GM21717 (cell line): ENCODE measurements around the gene SCGB2A2.

Experiments
- ATAC-seq: cut with Tn5 transposase; IDR thresholded peaks from one replicate; pipeline ENCODE4 v1.9.1; 2021; ENCODE audit warnings: mild to moderate bottlenecking, moderate library complexity; ENCODE audit not compliant: unreplicated experiment

The SCGB2A2 gene

DNA sequence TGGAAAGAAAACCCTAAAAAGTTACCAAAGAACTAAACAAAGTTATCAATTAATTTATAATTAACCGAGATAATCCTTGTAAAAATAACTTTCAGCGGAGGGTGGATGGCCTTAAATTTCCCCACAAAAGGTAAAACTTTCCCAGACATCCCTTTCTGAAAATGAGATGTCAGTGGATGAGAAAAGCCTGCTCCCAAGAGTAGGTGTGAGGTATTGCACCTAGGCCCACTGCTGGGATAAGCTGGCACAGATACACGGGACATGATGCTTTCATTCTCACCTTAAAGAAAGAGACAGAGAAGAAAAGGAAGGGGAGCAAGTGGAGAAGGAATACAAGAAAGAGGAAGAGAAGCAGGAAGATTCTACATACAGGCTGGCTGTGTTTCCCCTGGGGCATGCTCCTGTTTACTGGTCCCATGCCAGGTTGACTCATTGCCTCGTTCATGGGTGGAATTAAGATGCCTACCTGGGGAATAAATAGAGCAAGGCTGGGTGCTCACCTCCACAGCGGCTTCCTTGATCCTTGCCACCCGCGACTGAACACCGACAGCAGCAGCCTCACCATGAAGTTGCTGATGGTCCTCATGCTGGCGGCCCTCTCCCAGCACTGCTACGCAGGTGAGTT is at the start of gene SCGB2A2:
Gene SCGB2A2 (plus strand): TSS at position 505 of the 625 bp plus-strand sequence. CDS start 59 bp downstream, at position 564.
- no peak for ATAC-seq

DNA sequence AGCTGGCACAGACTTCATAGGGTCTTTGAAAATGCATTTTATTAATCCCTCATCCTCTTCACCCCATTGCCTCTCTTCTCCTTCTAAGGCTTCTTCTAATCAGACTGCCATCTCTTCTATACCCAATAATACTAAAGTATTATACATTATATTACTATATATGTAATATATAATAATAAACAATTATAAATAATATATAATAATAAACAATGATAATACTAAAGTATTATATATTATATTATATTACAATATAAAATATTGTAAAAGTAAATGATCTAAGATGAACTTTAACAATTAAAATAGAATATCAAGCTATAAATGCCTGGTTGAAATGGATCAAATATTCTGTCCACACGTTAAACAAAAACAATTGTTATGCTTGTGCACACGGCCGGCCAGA is 48.5 kb upstream of the SCGB2A2 start:
- no peak for ATAC-seq

DNA sequence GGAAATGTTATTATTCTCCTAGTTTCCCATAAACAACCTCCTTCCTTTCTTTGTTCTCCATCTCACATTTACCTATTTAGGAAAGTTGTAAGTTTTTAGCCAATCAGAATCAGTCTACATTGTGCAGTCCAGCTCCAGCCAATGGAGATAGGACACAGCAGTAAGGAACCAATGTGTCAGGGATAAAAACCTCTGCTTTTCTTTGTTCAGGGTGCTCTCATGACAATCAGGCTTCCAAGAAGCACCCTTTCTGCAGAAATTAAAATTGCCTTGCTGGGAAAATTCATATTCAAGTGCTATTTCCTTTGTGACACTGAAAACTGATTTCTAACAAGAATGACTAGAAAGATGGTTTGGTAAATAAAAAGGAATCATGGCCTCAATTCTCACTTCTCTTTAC is 46.9 kb upstream of the SCGB2A2 start:
- no peak for ATAC-seq

DNA sequence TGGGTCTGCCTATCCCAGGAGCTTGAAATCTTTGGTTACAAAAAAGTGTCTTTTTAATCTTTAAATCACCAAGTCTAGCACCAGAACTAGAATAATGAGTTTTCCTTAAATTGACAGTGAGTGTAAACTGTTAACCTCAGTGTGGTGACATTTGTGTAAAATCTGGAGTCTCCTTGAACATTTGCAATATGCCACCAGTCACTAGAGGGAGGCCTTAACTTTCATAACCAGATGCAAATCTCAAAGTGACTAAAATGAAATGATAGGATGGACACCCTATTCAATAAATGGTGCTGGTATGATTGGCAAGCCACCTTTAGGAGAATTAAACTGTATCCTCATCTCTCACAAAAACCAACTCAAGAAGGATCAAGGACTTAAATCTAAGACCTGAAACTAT is 36.2 kb upstream of the SCGB2A2 start:
- no peak for ATAC-seq

DNA sequence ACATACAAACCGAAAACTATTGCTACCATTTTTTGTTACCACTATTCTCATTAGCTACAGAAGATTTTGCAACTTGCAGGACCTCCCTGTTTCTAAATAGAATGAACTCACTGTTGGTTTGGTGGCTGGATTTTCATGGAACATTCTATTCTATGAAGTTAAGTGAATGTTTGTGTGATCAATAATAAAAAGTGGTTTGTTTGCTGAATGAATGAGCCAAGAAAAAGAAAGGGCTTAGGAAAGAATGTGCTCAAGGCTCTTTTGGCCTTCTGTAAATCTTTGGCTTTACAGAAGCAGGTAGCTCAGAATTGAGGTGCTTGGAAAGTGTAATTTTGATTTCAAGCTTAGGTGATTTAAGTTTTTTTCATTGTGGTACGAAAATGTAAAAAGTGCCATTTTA is 33.8 kb upstream of the SCGB2A2 start:
- ATAC-seq = no peak

DNA sequence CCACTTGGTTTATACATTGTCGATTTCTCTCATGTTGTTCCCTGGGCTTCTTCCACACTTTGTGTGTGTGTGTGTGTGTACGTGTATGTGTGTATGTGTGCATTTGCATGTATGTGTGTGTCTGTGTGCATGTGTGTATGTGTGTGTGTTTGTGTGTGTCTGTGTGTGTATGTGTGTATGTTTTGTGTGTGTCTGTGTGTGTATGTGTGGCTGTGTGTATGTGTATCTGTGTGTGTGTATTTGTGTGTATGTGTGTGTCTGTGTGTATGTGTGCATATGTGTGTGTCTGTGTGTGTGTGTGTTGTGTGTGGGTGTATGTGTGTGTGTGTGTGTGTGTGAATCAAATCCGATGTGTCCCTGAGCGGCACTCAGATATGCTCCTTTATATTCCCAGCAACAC is 32.5 kb upstream of the SCGB2A2 start:
- no peak for ATAC-seq

DNA sequence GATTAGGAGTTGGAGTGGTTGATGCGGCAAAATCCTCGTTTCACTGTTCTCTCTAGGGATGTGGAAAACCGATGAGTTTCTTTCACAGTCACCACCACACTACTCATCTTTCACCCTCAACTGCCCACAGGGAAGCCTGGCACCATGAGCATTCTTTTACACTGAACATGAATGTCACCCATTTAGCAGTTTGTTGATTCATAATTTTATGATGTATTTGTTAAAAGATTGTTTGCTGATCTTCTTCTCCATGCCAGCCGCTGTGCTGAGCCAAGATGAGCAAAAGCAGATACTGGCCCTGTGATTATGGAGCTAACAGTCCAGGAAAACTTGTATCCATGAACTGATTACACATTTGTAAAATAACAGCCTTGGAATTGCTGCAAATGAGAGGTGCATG is 31.8 kb upstream of the SCGB2A2 start:
- ATAC-seq = no peak

DNA sequence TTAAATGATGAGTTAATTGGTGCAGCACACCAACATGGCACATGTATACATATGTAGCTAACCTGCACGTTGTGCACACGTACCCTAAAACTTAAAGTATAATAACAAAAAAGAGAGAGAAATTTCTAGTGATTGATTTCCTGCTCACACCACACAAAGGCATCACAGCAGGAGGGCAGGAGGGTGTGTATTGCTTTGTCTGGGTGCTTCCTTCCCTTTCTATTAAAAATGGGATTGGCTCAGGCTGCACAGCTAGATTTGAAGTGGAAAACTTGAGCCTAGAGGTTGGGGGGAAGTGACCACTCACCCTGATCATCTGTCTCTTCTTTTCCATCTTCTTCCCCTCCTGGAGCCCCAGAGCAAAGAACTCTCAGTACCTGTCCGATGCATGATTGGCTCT is 28.9 kb upstream of the SCGB2A2 start:
- no peak for ATAC-seq

DNA sequence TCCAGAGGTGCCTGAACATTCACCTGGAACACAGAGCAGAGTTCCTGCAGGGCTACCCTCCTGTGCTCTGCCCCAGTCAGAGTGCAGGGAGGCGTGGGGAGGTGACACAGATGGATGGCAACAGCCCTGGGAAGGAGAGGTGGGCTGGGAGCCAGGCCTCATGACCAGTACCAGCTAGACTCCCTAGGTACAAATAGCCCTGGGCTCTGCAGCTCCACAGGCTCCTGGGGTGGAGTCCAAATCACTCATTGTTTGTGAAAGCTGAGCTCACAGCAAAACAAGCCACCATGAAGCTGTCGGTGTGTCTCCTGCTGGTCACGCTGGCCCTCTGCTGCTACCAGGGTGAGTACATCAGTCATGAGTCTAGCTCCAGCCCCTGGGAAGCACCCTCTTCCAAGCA is 27.9 kb upstream of the SCGB2A2 start, which contains the start of gene SCGB1D2:
Gene SCGB1D2 (plus strand): TSS at position 219 of the 400 bp plus-strand sequence. CDS start 69 bp downstream, at position 288.
- ATAC-seq = no peak

DNA sequence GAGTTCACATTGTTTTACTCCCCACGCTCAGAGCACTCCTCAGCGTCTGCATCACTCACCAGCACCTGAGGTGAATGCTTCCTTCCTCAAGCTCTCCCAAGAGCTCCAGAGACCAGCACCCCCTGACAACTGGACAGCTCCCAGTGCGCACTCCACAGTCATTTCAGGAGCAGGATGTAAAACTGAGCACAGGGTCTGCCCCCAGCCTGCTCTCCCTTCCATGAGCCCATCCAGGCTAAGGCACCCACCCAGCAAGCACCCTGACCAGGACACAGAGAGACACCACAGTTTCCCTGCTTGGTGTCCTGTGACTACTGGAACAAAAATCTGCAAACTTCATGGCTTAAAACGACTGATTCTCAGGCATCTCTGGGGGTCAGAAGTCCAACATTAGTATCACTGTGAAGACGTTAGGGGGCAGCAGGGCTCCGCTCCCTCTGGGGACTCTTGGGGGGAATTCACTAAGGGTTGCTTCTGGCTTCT is 24.6 kb upstream of the SCGB2A2 start:
- ATAC-seq = no peak

DNA sequence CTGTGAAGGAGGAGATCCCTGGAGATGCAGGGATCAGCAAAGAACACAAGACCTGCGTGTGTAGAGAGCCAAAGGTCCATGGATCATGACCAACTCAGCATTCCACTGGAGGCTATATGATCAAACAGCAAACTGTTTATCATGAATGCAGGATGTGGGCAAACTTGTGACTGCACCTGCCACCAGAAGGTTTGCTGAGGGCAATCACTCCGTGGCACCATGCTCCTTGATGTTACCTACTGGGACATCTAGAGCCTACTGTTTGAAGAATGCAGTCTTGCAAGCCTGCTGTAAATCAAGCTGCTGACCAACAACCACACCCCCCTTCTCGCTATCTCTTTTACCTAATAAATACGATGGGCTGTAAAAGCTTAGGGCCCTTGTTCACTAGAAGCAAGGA is 18.3 kb upstream of the SCGB2A2 start:
- ATAC-seq = no peak

DNA sequence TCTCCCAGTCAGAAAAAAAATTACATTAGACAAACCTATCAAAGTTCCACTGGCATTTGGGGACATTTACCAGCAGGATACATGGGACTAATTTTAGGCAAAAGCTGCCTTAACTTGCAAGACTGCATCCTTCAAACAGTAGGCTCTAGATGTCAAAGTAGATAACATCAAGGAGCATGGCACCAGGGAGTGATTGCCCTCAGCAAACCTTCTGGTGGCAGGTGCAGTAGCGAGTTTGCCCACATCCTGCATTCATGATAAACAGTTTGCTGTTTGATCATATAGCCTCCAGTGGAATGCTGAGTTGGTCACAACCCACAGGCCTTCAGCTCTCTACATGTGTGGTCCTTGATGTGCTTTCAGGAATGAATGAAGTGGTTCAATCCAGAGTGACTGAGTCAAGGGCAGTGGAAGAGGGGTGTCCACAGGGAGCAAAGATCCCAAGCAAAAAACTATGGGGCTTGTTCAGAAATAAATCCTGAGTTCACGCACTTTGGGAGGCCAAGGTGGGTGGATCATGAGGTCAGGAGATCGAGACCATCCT is 15.9 kb upstream of the SCGB2A2 start:
- ATAC-seq = no peak

DNA sequence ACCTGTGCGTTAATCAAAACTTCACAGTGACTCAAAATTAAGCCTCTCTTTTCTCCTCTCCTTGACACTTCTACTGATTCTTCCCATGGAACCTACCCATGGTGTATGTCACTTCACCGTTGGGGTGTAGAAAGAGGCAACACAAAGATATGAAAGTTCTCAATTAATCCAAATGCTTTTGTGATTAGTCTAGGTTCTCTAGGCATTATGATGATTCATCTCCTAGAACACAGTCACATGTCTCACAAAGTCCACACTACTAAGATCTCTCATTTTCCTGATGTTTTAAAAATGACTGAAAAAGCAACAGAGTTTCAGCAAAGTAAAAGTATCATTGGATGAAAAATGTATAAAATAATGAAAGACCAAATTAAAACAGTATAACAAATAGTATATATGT is 13.7 kb upstream of the SCGB2A2 start:
- ATAC-seq = no peak

DNA sequence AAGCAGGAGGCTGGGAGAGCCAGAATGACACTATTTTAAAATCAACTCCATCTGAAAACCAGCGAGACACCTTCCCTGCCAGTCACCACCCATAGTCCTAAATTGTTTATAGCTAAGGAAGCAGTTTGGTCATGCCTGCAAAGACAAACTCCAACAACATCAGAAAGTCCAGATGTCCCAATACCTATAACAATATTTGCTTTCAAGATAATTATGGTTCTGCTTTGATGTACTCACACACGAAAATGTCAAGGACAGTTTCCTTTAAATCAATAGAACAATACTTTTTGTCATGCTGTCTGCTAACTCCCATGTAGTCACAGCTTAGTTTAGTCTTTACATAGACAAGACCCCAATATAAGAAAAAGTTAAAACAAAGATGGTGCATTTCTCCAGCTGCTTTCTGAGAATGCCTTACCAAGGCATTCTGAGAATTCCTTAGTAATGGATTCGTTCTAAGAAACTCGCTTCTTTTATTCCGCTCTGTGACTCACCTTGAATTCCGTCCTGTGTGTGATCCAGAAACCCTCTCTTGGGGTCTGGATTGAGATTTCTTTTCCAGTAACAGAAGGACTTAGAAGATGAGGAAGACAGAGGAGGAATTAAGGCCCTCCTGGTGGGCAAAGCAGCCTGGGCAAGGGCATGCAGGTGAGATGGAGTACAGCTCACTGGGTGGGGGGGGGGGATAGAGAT is 9.6 kb upstream of the SCGB2A2 start:
- ATAC-seq = no peak

DNA sequence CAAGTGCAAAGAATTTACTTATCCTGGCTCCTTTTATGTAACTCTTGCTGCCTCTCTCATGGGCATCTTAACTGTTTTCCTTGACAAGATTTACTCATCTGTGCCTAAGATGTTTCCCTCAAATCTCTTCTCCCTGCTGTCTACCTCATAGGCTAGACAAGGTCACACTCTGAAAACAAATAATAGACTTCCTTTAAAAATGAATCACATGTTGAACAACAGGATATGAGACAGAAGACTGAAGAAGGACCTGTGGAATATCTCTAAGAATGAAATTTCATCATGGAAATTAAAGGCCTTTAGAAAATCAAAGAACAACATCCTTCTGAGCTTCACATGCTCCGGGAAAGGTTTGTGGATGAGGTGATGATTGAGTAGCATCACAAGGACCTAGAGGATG is 6.0 kb upstream of the SCGB2A2 start:
- no peak for ATAC-seq

DNA sequence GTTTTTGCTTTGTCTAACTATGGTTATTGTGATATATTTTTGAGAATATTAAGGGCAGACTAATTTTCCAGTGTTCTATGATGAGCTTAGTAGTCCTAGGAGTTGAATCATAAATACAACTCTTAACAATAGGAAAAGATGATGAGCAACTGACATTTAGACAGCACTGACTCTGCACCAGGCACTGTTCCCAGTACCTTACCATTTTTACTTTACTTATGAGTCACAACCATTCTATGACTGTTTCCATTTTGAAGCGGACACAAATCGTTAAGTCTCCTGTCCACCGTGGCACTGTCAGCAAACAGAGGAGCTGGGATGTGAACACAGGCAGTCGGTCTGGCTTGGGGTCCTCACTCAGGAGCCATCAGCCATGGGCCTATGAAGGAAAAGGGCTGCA is 3.4 kb upstream of the SCGB2A2 start:
- ATAC-seq = no peak

DNA sequence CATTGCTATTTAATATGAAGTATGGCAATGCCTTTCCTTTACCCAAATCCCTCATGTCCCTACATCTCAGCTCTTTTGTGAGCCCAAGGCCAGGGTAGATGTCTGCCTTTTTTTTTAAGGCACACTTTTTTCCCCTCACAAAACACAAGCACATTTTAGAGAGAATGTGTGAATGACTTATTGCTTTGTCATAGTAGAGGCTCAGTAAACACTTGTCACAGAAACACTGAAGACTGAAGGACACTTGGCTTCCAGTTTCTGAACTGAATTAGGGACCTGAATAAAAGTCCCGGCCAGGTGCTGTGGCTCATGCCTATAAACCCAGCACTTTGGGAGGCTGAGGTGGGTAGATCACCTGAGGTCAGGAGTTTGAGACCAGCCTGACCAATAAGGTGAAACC is 2.9 kb upstream of the SCGB2A2 start:
- ATAC-seq = no peak

DNA sequence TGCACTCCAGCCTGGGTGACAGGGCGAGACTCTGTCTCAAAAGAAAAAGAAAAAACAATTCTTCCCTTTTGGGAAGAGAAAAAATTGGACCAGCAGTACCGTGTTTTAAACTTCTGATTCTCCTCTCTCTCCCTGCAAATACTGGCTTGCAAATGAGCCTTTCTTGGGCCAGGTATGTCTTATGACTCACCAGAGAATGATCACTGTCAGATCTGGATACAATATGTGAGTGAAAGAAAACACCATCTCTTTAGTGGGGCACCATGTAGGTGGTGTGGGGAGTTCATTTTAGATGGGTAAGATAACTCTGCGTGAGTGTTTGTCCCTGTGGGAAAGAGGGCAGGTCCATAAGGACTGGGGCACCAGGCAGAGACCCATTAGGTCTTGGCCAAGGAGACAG is 2.4 kb upstream of the SCGB2A2 start:
- ATAC-seq = no peak

DNA sequence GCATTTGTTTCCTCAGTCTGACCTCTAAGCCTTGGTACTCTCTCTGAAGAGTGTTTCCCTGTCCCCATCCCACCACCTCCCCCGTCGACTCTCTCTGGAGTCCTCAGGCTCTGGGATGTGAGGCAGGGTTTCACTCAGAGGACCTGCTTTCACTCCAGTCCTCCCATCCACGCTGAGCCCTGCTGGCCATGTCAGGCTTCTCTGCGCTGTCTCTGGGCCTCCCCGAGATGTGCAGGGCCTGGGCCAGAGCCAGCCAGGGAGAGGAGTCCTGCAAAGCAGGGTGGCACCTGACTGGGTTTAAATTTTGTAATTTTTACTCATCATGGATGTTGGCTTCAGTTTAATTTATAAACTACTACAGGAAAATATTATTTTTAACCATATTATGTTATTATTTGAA is 3.3 kb downstream of the SCGB2A2 start:
- no peak for ATAC-seq

DNA sequence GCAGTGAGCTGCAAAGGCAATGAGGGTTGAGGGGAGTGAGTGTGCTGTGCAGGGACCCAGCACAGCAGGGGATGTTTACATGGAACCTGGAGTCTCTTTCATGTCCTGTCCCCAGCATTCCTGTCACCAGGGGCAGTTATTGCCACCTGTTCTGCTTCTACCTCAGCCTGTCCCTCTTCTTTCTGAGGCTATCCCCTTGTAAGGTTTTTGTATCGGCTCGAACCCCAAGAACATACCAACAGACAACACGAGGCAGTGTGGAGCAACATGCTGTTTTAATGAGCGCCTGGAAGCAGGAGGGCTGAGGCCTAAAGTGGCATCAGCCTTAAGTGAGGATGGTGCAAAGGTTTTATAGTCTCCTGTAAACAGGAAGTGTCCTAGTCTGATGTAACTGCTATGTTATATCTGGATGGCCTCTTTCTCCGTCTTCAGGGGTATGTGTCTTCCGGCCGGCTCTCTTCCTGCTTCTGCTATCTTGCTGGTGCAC is 3.9 kb downstream of the SCGB2A2 start:
- no peak for ATAC-seq

DNA sequence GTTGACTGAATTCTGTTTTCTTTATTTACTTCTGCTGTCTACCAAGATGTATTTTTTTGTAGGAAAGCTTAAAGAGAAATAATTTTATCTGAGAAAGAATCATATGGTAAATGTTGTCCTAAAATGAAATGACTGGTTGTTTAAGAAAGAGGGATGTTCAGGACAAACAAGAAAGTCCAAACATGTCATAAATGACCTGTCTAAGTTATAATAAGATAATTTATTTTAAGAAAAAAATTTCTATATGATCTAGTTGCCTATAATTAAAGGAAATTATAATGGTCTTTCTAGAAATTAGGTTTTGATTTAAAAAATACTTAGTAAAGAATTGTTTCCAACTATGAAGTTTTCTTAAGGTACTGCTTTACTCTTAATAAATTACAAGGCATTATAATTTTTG is 10.5 kb downstream of the SCGB2A2 start:
- no peak for ATAC-seq

DNA sequence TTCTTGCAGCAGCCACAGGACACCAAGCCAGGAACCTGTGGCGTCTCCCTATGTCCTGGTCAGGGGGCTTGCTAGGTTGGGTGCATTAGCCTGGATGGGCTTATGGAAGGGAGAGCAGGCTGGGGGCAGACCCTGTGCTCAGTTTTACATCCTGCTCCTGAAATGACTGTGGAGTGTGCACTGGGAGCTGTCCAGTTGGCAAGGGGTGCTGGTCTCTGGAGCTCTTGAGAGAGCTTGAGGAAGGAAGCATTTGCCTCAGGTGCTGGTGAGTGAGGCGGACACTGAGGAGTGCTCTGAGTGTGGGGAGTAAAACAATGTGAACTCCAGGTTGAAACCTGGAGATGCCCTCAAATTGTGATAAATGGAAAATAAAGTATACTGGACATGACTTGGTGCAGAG is 25.5 kb downstream of the SCGB2A2 start:
- ATAC-seq = no peak
